ENCODE measurements around the gene AGO3.

The AGO3 gene

GRCh38 chr1:36083635-36084496 lies 153.0 kb downstream of the AGO3 start, which contains the start of gene TEKT2:
Gene TEKT2, plus strand, starts transcription at chr1:36084094. Its CDS starts 828 bp downstream, at chr1:36084922.
- peak; percentile 86 for DNase-seq

GRCh38 chr1:36084497-36085115 lies 153.7 kb downstream of the AGO3 start:
- peak; percentile 68 for DNase-seq

- no peak for DNase-seq
These were observed 154.2 kb downstream of the AGO3 start for GRCh38 chr1:36085126-36085525.

- no peak for DNase-seq
These were observed 155.0 kb downstream of the AGO3 start for GRCh38 chr1:36085686-36086526.

GRCh38 chr1:36086529-36087232 lies 155.8 kb downstream of the AGO3 start:
- DNase-seq = no peak

- no peak for DNase-seq
These were observed 156.6 kb downstream of the AGO3 start for GRCh38 chr1:36087233-36088123.

GRCh38 chr1:36088265-36088576 lies 157.3 kb downstream of the AGO3 start:
- no peak for DNase-seq

GRCh38 chr1:36088577-36089392 lies 157.9 kb downstream of the AGO3 start, which contains the start of gene ADPRS:
Gene ADPRS, plus strand, starts transcription at chr1:36088892. Its CDS starts 13 bp downstream, at chr1:36088905.
- peak; percentile 96 for DNase-seq

- DNase-seq = no peak
These were observed 158.7 kb downstream of the AGO3 start for GRCh38 chr1:36089393-36090121.

GRCh38 chr1:36091141-36091540 lies 160.2 kb downstream of the AGO3 start:
- DNase-seq = no peak

GRCh38 chr1:36091698-36092097 lies 160.8 kb downstream of the AGO3 start:
- DNase-seq = no peak

- DNase-seq = no peak
These were observed 161.4 kb downstream of the AGO3 start for GRCh38 chr1:36092166-36092797.

GRCh38 chr1:36092798-36093185 lies 161.9 kb downstream of the AGO3 start:
- DNase-seq = no peak

GRCh38 chr1:36093226-36093625 lies 162.3 kb downstream of the AGO3 start:
- DNase-seq = no peak

GRCh38 chr1:36093929-36094328 lies 163.0 kb downstream of the AGO3 start:
- no peak for DNase-seq

- no peak for DNase-seq
These were observed 163.7 kb downstream of the AGO3 start for GRCh38 chr1:36094621-36095061.

- no peak for DNase-seq
These were observed 165.0 kb downstream of the AGO3 start for GRCh38 chr1:36095760-36096405.

All from right kidney (tissue), 1 donor.